HG03064 (cell line): ENCODE data around the gene TCFL5.

Experiments
- ATAC-seq: cut with Tn5 transposase; IDR thresholded peaks from one replicate; pipeline ENCODE4 v1.9.1; 2021; ENCODE audit warnings: low read depth; ENCODE audit not compliant: unreplicated experiment

The TCFL5 gene

DNA sequence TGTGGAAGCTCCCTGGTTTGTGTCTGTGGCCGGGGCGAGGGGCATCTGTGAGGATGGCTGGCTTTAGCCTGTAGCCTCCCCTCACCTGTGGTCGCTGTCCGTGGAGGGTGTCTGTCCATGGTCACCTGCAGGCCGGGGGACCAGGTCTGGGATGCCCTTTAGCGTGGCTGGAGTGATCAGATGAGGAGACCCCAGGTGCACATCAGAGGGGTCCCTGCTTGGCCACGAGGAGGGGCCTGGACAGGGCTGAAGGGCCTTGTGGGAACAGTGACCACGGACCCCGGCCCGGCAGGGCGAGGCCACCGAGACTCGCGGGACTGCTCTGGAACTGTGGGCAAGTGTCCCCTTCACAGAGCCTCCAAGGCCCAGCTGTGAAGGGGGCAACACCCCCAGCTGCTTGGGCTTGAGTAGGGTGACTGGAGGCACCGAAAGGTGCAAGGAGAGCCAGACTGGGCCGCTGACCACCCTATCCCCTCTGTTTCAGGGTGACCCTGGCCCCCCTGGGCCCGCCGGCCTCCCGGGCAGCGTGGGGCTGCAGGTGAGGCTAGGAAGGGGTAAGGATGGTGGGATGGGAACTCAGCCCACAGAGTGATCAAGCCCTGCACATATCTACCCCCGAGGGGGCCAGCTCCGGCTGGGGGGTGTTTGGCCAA lies 36.2 kb downstream of the TCFL5 start:
- no peak for ATAC-seq

GRCh38 chr20:62824476-62825332 lies 36.9 kb downstream of the TCFL5 start:
- no peak for ATAC-seq

DNA sequence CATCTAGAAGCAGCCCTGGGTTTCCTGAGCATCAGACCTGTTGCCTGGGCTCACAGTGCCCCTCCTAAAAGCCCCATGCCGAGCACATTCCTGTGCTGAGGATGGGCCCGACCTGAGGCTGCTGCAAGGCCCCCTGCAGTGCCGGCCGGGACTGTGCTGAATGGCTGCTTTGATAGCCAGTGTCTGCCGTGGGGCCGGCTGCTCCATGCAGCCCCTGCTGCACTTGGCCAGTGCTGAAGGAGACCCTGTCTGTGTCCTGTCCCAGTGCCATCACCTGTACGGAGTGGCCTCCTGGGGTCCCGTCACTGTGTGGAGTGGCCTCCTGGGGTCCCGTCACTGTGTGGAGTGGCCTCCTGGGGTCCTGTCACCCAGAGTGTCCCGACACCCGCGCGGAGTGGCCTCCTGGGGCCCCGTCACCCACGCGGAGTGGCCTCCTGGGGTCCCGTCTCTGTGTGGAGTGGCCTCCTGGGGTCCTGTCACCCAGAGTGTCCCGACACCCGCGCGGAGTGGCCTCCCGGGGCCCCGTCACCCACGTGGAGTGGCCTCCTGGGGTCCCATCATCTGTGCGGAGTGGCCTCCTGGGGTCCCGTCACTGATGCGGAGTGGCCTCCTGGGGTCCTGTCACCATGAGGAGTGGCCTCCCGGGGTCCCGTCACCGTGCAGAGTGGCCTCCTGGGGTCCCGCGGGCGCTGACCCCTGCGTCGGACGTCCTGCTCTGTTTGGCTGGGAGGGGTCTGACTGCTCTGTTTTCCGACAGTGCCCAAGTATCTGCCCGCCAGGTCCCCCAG lies 37.7 kb downstream of the TCFL5 start:
- ATAC-seq: no peak

- no peak for ATAC-seq
Measured at GRCh38 chr20:62822788-62823651, 38.6 kb downstream of the TCFL5 start.

GRCh38 chr20:62822239-62822787 lies 39.3 kb downstream of the TCFL5 start:
- no peak for ATAC-seq

GRCh38 chr20:62821726-62822210 lies 39.9 kb downstream of the TCFL5 start:
- ATAC-seq: no peak

- ATAC-seq: no peak
Measured at GRCh38 chr20:62820962-62821725, 40.5 kb downstream of the TCFL5 start.

GRCh38 chr20:62820208-62820961 lies 41.2 kb downstream of the TCFL5 start:
- ATAC-seq: no peak

GRCh38 chr20:62819494-62820174 lies 42.0 kb downstream of the TCFL5 start:
- ATAC-seq: no peak

GRCh38 chr20:62818592-62819493 lies 42.8 kb downstream of the TCFL5 start:
- no peak for ATAC-seq

- no peak for ATAC-seq
Measured at GRCh38 chr20:62817975-62818591, 43.5 kb downstream of the TCFL5 start.

DNA sequence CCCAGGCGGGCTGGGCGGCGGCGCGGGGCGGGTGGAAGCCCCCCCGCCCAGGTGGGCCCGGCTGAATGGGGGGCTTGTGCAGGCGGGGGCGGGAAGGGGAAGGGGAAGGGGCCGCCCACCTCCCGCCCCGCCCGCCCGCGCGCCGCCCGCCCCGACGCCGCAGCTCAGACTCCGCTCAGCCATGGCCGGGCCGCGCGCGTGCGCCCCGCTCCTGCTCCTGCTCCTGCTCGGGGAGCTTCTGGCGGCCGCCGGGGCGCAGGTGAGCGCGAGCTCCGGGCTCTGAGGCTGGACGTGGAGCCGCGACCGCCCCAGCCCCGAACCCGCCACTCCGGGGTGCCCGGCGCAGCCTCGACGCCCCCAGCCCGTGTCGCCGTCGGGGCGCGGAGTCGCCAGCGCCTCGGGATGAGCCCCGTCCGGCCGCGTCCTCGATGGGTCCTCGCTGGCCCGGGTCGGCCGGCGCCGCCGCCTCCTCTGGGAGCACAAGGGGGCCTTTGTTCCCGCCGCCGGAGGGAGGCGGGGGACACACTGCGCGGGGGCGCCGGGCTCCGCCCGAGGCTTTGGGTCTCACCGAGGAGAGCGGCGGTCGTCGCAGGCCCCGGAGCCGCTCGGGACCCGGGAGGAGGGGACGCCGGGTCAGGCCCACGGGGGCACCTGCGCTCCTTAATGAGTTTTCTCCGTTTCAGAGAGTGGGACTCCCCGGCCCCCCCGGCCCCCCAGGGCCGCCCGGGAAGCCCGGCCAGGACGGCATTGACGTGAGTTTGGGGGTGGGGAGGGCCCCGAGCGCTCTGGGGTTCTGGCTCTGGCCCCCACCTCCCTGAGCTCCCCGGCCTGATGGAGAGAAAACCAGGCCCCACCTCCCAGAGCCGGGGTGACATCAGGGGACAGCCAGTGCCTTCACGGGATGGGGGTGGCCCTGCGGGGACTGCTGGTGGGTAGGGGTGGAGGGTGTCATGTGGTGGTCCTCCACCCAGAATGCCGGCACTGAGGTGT lies 44.4 kb downstream of the TCFL5 start, which contains the start of gene COL9A3:
Gene COL9A3 (plus strand): TSS at position 167 of the 990 bp plus-strand sequence. CDS start 15 bp downstream, at position 182.
- ATAC-seq: no peak

DNA sequence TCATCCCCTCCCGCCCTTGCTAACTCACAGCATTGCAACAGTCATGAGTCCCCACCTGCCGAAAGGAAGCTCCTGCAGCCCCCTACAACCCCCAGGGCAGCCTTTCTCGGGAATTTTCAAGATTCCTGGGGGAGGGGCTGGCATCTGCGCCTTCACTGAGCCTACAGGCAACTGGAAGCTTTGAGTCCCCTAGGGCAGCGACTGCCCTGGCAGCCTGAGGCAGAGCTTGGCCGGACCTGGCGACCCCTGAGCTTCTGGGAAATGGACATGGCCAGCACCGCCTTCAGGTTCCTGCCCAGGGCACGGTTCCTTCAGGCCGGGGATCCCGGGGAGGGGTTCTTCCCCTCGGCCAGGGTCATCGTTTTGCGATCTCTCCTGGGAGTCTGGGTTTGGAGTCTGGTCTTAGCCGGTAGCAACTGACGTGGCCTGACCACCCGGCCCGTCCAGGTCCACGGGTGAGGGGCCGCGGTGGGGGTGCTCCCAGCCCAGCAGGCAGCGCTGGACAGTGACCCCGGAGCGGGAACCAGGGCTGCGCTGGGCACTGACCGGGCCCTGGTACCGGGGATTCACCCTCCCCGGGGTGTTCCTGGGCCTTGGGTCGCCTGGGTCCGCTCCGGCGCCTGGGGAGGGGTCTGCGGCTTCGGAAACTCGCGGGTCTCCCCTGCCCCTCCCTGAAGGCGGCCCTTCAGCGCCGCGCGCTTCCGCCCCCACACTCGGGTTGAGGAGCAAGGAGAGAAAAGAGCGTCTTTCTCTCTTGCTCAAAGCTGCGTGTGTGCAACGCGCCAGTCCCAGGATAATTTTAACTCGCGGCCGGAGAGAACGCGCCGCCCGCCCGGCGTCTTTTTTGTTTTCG lies 45.4 kb downstream of the TCFL5 start:
- ATAC-seq: no peak
